ENCODE results near the gene NOS1AP.
A peak's percentile ranks its signal among the peaks of the same experiment; 100 is the strongest.

Gene NOS1AP

DNA sequence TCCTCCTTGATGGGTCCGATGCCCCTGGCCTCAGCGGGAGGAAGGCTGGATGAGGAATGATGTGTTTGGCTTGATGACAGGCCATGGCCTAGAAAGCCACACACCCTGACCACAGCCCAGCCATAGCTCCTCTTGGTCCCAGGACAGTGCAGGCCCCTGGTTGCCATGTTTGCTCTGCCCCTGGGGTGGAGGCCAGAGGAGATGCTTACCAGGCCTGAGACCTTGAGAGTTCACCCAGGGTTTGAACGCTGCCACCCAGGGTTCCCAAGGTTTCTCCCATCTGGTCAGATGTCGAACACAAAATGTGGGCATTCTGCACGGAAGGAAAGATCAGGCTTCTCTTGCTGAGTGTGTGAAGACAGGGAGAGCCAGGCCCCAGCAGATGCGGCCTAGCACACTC, 314.6 kb downstream of the NOS1AP start:
- no peak for DNase-seq (ENCODE audit: low read depth in 2 of 2)

- no peak for DNase-seq (ENCODE audit: low read depth in 2 of 2)
Observed at GRCh38 chr1:162384601-162385279, 315.2 kb downstream of the NOS1AP start.

- no peak for DNase-seq (ENCODE audit: low read depth in 2 of 2)
Observed at GRCh38 chr1:162385280-162385623, 315.8 kb downstream of the NOS1AP start.

DNA sequence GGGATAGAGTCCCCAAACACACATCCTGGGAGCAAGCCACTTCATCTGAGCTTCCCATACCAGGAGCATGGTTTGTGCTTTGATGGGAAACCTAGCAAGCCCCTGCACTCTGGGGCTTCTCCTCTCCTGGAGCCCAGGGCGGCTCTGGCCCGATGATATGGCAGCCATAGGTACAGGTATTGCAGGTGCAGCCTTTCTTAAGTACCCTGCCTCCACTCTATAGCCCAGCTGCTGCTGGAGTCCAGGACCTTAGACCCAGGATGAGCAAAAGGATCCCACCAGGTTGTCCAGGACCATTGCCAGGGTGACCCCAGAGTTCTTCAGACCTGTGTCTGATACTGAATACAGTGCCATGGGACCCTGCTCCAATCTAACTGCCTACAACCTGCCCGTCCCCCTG, 316.2 kb downstream of the NOS1AP start:
- no peak for DNase-seq (ENCODE audit: low read depth in 2 of 2)

GRCh38 chr1:162386292-162387225, 317.1 kb downstream of the NOS1AP start:
- no peak for DNase-seq (ENCODE audit: low read depth in 2 of 2)

DNA sequence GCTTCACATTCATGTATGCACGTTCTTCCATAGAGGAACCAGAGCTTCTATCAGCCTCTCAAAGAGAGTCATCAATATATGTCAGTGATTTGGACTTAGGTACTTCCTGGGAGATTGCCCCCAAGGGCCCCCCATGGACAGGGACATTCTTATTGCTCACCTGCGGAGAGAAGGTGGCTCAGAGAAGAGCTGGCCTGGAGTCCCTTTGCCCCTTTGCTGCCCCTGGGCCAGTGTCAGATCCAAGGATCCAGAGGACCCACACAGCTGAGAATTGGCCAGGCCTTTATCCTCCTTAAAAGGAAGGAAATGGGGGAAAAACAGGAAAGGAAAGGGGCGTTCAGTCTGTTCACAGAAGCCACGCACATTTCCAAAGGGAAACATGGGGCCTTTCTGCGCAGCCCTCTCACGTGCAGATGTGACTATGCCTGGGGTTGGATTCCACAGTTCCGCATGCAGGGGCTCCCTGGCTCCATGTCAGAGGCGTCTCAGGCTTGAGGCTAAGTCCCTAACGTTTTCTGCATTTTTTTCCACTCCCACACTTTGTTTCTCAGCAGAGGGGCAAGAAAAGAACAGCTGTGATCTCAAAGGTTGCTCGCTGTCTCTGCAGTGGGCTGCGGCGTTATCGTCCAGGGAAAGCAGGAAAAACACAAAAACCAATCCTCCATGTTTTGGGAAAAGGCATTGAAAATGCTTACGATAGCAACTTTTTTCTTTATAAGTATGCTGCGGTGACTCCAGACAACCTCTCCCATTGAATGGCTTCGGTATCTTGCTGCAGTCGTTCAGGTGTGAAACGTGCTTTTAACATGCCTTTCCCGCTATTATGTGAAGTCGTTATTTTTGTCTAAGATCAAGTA, 318.0 kb downstream of the NOS1AP start:
- no peak for DNase-seq (ENCODE audit: low read depth in 2 of 2)

GRCh38 chr1:162388083-162388594, 318.6 kb downstream of the NOS1AP start:
- no peak for DNase-seq (ENCODE audit: low read depth in 2 of 2)

GRCh38 chr1:162388615-162389014, 319.1 kb downstream of the NOS1AP start:
- no peak for DNase-seq (ENCODE audit: low read depth in 2 of 2)

DNA sequence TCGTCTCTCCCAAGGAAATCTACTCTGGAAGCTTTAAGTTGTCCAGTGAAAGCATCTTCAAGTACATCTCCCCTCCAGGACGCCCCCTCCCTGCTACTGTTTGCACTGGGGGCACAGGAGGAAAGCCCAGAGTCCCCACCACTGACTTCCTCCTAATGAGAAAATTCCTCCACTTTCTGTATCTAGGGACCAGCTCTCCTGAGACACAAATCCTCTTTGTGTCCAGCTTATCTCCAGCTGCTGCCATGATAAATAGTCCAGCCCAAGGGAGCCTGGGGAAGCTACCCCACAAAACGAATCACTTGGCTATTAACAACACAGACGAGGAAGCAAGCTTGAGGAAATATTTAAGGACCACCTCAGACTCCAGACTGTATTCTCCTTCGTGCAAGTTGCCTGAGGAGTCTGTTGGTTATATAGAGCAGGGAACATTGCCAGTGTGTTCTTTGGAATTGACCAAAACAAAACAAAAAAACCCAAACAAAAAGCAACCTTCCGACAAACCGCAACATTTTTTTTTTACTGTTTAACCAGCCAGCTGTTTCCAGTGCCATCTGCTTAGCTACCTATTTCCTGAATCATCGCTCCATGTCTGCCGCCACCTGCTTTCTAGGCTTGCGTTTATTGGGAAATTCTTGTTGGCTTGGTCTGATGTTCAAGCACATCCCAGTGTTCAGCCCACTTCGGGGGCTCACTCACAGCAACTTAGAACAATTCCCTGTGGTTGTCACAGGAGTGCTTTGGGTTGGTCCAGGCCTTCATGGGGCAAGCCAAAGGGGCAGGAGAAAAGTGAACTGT, 319.7 kb downstream of the NOS1AP start:
- DNase-seq (ENCODE audit: low read depth in 2 of 2): no peak

DNA sequence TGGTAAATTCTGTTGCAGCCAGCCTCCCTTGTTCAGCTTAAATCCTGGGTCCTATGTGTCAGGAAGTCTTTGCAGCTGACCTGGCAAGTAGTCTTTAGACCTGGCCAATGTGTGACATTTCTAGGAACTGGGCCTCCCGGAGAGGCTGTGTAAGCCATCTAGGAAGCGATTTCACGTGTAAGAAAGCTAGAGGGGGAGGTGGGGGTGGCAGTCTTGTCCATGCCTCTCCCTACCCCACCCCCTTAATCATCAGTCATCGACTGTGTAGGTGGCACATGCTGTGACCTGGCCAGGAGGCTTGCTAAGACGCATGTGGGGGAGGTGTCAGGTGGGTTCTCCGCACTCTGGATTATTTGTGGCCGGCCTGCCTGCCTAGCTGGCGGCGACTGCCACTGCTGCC, 320.5 kb downstream of the NOS1AP start:
- no peak for DNase-seq (ENCODE audit: low read depth in 2 of 2)

- DNase-seq (ENCODE audit: low read depth in 2 of 2): no peak
Observed at GRCh38 chr1:162390396-162391185, 321.1 kb downstream of the NOS1AP start.

DNA sequence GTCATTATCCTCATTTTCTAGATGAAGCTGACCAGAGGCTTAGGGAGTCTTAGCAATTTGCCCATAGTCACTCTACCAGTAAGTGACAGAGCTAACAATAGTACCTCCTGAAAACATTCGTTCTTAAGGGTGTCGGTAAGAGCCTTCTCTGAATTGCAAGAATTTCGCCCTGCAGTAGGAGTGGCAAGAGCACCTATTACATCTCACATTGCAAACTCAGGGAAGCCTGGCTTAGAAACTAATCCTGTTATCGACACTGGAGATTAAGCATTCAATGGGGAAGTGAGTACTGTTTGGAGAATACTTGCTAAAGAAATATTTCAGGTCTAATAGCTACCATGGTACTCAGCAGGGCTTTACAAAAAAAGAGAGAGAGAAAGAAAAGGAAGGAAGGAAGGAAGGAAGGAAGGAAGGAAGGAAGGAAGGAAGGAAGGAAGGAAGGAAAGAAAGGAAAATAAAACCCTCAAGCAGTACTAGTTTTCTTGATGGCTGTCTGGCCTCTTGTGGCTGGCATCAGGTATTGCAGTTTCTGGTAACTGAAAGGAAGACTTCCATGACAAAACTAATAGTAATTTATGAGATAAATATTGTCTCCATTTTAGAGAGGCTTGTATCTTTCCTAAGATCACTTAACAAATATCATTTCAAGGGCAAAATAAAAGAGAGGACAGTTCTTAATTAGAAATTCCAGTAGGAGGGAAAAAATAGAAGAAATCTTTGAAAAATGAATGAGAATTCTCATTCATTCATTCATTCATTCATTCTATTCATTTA, 322.5 kb downstream of the NOS1AP start:
- peak in 1 of 2 donors; percentile 2 for DNase-seq (ENCODE audit: low read depth in 2 of 2)

GRCh38 chr1:162396201-162396906, 326.9 kb downstream of the NOS1AP start:
- DNase-seq (ENCODE audit: low read depth in 2 of 2): no peak

- DNase-seq (ENCODE audit: low read depth in 2 of 2): no peak
Observed at GRCh38 chr1:162397039-162397448, 327.6 kb downstream of the NOS1AP start.

GRCh38 chr1:162397943-162398560, 328.6 kb downstream of the NOS1AP start:
- no peak for DNase-seq (ENCODE audit: low read depth in 2 of 2)

DNA sequence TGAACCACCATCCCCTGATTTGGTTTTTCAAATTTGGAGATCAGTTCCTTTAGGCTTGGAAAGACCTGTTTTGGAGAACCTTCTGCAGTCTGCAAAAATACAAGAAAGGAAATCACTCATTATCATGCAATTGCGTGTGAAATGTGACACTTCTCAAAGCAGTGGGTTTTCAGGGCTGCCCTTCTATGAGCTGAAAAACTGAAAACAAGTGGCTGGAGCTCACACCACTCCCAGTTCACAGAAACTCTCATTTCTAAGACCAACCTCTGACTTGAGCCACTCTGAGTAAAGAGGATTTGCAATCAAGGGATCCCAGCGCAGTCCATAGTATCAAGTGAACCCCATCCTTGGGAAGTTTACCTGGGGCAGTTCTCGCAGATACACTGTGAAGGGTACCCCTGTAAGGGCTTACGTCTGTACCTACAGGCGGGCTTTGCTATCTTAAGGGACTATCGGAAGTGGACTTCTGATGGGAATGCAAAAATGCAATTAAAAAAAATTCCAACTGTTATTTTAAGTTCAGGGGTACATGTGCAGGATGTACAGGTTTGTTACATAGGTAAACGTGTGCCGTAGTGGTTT, 329.6 kb downstream of the NOS1AP start:
- DNase-seq (ENCODE audit: low read depth in 2 of 2): no peak

DNA sequence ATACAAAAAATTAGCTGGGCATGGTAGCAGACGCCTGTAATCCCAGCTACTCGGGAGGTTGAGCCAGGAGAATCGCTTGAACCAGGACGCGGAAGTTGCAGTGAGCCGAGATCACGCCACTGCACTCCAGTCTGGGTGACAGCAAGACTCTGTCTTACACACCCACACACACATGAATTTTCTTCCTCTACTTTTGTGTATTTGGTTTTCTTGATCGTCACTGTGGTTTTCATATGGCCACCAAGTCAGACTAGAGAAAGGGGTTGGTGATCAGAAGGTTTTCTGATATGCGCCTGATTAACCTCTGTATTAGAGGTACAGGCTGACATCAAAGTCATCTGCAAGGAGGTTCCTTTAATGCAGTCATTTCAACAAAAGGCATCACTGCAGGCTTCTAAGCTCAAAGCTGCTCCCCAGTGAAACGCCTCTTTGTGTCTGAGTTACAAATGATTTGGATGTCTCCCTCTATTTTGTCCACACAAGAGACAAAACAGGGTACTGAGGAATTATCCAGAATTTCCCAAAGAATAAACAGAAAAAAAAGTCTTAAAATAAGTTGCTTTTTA, 331.4 kb downstream of the NOS1AP start:
- DNase-seq (ENCODE audit: low read depth in 2 of 2): no peak
